HK-2 (cell line): ENCODE measurements around the gene ITSN1.
"Not testable (repeated sequence)": the region's sequence is repeated elsewhere in the genome, so short reads cannot be mapped to it uniquely, and the experiment has no call there.

Experiments used
- DNase-seq: peaks from one replicate; pipeline ENCODE4 v3.0.0-alpha.2; 2018; ENCODE audit not compliant: unreplicated experiment

Gene ITSN1

DNA sequence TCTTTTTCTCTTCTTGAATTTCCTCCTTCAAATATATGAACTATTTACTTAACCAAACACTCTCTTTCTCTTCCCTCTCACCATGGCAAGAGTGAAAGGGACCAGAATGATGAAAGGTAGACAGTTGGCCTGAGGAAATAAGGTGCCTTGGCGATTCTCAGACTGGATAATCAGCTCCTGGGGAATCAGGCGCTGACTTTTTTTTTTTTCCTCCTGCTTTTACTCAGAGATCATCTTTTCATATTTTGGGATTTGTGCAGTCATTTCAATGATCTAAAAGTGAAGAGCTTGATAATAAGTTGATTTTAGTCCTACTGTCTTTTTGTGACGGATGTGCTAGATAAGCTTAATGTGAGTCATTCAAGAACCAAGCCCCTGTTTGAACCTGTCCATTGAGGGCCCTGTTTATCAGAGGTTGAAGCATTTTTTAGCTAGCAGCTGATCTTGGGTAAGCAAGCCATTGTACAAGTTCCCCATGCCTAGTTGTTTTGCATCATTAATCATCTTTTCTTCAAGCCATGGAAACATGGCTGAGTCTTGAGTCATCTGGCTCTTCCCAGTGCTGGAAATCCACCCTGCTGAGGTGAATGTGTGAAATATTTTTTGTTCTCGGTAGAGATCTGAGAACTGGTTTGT, 40.8 kb downstream of the ITSN1 start:
- peak; percentile 30 for DNase-seq

DNA sequence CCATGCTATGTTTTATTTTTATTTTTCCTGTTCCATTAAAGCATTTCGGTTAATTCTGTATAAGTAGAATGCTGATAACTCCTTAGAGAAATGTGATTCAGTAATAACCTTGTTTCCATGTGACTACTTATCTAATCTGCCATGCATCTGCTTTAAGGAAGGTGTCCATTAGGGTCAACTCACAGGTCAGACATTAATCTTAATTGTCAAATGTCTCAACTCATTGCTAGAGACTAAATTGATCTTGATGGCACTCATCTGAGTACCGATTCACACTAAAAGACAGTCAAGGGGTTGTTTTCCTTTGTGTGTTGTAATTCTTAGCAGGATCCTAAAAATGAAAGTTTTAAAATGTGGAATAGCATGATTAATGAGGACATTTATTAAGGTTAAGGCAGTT, 41.8 kb downstream of the ITSN1 start:
- DNase-seq, result no peak

DNA sequence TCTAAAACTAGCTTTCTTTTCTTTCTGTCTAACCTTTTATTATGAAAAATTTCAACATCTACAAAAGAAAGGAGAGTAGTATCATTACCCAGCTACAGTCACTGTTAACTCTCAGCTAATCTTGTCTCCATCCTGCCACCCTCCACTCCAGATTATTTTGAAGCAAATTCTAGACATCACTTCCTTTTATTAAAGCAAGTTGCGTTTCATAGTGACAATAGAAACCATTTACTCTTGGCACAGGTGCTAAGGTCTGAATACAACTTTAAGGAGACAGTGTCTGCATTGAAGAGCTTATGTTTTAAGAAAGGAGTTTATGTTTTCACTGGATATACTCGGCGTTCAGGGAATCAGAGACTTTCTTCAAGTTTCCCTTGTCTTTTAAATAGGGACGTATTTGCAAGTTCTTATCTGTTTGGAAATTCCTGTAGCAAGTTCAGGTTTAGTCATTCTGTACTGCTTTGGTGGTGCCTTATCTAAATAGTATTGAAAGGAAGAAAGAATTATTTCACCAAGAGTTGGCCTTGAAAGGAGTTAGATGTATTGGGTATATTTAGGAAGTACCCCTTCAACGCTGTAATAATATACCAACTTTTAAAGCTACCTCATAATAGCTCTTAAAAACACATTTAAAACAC, 42.7 kb downstream of the ITSN1 start:
- DNase-seq, result no peak

- DNase-seq, result no peak
Measured at GRCh38 chr21:33685613-33686197, 43.4 kb downstream of the ITSN1 start.

DNA sequence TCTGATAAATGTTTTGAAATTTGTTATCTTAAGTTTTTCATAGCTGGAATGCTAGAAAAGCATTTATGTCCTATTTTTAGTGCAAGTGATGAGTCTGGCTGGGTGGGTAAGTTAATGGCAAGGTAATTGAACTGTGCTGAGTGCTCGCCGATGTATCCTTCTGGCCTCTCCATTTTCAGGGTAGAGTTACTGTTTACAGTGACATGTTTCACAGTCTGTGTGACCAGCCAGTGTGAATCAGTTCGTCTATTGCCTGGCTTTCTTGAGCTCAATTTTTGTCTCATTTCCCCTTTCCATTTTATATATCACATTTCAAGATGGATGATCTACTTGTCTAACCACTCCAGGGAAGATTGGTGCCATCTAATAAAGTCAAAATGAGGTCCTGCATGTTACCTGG, 44.1 kb downstream of the ITSN1 start:
- DNase-seq, result no peak

DNA sequence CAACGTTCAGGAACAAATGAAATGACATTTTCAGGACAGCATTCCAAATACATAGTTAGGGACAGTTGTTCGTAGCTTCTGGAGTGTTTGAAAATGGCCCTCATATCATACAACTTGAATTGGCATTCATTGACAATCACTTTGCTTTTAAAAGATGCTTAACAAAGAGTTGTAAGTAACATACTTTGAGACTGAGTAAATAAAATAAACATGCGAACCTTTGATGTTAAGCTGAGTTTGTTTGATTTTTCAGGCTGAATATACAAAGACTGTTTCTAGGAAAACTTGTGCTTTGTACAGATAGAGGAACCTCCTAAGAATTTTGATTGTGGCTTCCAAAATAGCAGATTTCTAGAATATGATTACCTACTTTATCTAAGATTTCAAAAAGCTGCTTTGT, 45.3 kb downstream of the ITSN1 start:
- no peak for DNase-seq

DNA sequence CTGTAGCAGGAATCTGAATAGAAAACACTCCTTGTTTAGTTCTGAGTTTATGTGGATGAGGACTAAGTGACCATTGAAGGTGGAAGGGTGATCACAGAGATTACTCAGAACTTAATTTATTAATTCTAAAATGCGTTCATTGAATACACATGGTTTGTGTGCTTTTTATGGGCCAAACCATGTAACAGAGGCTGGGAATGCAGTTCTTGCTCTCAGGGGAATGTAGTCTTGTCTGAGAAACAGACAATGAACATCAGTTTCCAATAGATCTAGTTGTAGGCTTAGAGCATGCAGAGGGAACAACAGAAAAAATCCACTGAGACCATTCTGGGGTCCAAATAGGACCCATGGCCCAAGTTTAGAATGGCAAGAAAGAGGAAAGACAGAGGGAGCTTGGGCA, 46.1 kb downstream of the ITSN1 start:
- DNase-seq, result no peak

GRCh38 chr21:33690874-33691273, 48.6 kb downstream of the ITSN1 start:
- no peak for DNase-seq

DNA sequence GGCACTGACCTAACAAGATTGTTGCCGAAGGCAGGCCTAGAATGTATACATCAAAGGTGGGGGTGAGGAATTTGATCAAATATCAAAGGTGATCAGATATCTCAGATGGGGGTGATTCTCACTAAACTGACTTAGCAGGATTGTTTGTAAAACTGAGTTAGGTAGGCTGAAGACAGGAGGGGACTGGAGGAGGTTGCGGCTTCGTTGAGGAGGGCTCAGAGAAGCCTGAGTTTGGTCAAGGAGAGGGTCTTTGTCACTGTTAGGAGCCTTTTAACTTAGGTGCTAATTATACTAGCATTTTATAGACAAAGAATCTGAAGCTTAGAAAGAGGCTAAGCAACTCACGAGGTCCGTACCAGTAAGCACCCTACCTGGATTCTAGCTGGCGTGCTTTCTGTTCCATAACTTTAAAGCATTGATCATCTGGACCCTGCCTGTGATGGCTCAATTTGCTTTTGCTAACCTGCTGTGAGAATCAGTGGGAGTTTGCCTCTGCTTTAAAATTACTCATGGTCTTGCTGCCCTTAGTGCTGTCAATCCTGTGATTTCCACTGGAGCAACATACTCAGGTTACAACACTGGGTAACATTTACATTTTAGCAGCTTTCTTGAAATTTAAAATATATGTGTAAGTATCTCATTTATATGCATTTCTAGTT, 49.8 kb downstream of the ITSN1 start:
- DNase-seq, result no peak

- no peak for DNase-seq
Measured at GRCh38 chr21:33695813-33696212, 53.5 kb downstream of the ITSN1 start.

GRCh38 chr21:33696465-33696864, 54.2 kb downstream of the ITSN1 start:
- no peak for DNase-seq

- DNase-seq, result no peak
Measured at GRCh38 chr21:33698087-33698860, 56.0 kb downstream of the ITSN1 start.

- no peak for DNase-seq
Measured at GRCh38 chr21:33699277-33699676, 57.0 kb downstream of the ITSN1 start.

- DNase-seq, result no peak
Measured at GRCh38 chr21:33700491-33700890, 58.2 kb downstream of the ITSN1 start.

DNA sequence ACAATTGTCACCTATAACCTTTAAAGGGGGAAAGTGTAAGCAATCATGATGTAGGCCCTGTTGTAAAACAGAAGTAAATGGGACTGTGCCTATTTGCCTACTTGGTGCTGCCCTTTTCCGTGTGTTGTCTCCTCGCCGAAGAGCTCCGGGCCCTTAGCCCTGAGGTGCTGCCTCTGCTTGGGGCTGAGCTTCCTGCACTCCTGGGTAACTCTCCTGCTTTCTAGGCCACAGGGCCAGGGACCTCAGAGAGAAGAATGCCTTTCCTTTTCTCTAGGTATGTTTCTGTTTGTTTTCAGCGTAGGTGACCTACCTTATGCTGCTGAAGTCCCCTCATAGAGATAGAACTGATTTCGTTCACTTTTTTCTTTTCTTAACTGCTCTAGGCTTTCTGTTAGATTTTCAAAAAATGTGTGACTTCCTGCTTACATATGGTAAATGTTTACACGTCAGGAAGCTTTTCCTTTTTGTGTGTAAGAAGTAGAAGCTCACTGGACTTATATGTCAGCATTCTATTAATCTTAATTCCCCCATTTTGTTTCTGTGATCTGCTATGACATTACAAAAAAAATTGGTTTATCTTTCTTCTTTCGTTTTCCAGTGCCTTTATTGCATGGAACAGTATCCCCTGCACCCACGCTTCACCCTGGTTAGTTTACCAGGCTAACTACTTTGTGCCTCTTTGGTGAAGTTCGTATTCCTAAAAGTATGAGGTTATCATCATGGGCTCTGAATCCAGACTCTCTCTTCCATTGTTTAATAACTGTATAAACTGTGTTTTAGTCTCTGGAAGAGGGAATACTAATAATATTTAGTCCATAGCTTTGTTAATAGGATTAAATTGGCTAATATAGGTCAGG, 61.7 kb downstream of the ITSN1 start:
- DNase-seq, result no peak

DNA sequence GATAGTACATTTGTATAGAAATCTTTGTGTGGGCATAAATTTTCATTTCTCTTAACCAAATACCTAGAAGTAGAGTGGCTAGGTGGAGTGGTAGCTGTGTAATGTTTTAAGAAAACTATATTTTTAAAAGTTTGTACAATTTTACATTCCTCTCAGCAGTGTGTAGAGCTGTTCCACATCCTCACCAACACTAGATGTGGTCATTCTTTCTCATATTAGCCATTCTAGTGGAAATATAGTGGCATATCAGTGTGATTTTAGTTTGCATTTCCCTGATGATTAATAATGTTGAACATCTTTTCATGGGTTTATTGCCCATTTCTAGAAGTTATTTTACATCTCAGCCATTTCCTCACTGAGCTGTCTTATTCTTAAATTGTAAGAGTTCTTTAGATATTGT, 65.5 kb downstream of the ITSN1 start:
- no peak for DNase-seq

DNA sequence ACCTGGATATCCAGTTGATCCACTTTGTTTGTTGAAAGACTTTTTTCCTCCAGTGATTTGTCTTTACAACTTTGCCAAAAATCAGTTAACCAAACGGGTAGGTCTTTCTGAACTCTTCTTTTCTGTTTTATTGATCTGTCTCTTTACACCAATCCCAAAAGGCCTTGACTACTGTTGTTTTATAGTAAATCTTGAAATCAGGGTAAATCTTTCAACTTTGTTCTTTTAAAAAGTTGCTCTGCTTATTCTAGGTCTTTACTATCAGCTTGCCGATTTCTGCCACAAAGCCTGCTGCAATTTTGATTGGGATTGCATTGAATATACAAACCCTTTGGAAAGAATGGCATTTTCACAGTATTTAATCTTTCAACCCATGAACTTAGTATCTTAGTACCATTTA, 66.6 kb downstream of the ITSN1 start:
- no peak for DNase-seq

DNA sequence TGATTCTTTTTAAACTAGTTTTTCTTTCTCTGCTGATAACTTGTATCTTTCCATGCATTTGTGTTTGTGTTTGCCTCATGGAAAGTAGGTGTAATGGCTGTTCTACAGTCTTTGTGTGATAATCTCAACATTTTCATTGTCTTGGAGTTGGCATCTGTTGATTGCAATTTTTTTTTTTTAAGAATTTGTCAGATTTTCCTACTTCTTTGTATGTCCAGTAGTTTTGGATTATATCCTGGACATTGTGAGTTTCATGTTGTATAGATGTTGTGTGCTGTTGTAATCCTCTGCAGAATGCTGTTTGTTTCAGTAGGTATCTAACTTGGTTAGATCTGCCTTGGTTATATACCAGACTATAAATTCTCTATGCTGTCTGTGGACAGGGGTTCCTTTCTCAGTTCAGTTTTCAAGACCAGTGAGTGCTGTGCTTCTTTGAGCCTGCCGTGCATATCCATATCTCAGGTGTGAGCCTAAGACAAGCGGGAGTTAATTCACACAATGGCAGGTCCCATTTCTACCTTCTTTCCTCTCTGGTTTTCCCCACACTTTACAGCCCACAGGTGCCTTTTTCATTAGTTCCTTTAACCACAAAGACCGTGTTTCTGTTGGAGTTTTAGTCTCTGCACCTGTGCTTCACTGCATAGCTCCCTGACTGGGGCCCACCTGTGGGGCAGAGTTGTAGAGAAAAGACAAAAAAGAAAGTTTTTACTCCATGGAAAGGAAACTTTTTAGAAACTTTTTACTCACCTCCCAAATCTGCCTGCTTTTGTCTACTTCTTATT, 69.9 kb downstream of the ITSN1 start:
- no peak for DNase-seq

DNA sequence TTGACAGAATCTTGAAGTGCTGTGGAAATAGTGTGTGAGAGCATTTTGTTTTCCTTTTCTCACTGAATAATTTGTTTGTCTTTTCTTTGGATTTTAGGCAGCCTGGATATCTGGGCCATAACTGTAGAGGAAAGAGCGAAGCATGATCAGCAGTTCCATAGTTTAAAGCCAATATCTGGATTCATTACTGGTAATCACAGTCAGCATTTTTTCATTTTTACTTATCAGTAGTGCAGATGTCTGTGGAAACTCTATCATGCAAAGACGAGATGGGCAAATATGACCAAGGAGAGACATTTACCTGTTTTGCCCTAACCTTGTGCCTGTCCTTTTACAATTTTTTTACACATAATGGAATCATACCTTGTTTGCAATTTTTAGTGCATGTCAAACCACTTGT, 78.8 kb downstream of the ITSN1 start:
- DNase-seq, result no peak

GRCh38 chr21:33729139-33729538, 86.8 kb downstream of the ITSN1 start:
- not testable (repeated sequence) for DNase-seq

GRCh38 chr21:33729641-33730040, 87.3 kb downstream of the ITSN1 start:
- no peak for DNase-seq
